NB4 (cell line): ENCODE measurements around the gene MST1.

Source experiments
- DNase-seq: peaks from one replicate; pipeline ENCODE4 v3.0.0; 2010; ENCODE audit warnings: low read depth
- H3K4me3 ChIP-seq: one replicate; pipeline ENCODE4 v1.5.1; 2011; ENCODE audit warnings: mild to moderate bottlenecking, low read depth, low read length, moderate library complexity
- CTCF ChIP-seq: IDR thresholded peaks from one replicate; pipeline ENCODE4 v1.5.1; 2012; ENCODE audit warnings: low read depth, low read length
- MAX ChIP-seq: IDR thresholded peaks from 2 replicates; pipeline ENCODE4 v1.6.1; 2011; ENCODE audit warnings: low read depth, low read length
- MYC ChIP-seq: IDR thresholded peaks from 2 replicates; pipeline ENCODE4 v1.6.1; 2011; ENCODE audit warnings: low read depth, low read length
- POLR2A ChIP-seq: IDR thresholded peaks from 2 replicates; pipeline ENCODE4 v1.6.1; 2011; ENCODE audit warnings: mild to moderate bottlenecking; ENCODE audit not compliant: insufficient read length; ENCODE audit errors: extremely low read depth

The MST1 gene

GRCh38 chr3:49720855-49721595 lies 31.8 kb upstream of the MST1 start:
- DNase-seq, result no peak
- H3K4me3 ChIP-seq, result no peak overlapping the region
- no peak for TF ChIP-seq CTCF
- no peak for TF ChIP-seq MAX
- TF ChIP-seq MYC, result no peak
- TF ChIP-seq POLR2A, result no peak

- no peak within 1 kb of the TSS for H3K4me3 ChIP-seq
- TF ChIP-seq CTCF (no peak), MAX (no peak), MYC (no peak), POLR2A (no peak)
- DNase-seq, result peak; percentile 70
Measured at GRCh38 chr3:49719214-49719884, 30.1 kb upstream of the MST1 start, which contains the start of gene AMIGO3. AMIGO3 (minus strand) TSS chr3:49719684; CDS start chr3:49719465, 219 bp downstream.

GRCh38 chr3:49718858-49719213 lies 29.6 kb upstream of the MST1 start:
- TF ChIP-seq MAX (no peak), MYC (no peak), CTCF (no peak), POLR2A (no peak)
- no peak for DNase-seq
- H3K4me3 ChIP-seq, result no peak overlapping the region

GRCh38 chr3:49717959-49718857 lies 28.9 kb upstream of the MST1 start:
- TF ChIP-seq MYC (no peak), CTCF (no peak), POLR2A (no peak), MAX (no peak)
- no peak for DNase-seq
- H3K4me3 ChIP-seq, result no peak overlapping the region

- no peak overlapping the region for H3K4me3 ChIP-seq
- no peak for DNase-seq
- no peak for TF ChIP-seq MYC
- no peak for TF ChIP-seq CTCF
- no peak for TF ChIP-seq POLR2A
- no peak for TF ChIP-seq MAX
Measured at GRCh38 chr3:49717211-49717958, 28.1 kb upstream of the MST1 start.
